Colon (tissue), 2 donors: ENCODE results near the gene CNTN3.

ENCODE experiments used
- FAIRE-seq: peaks from 2 replicates; lab custom pipeline; 2012; peaks lifted over from hg19 to GRCh38; lab: Jason Lieb, UNC
- donor health status: control.
- donor health status: control.

The CNTN3 gene

GRCh38 chr3:74614107-74614967, at the start of gene CNTN3:
CNTN3 (minus strand) TSS chr3:74614659; CDS start chr3:74521112, 93,547 bp downstream.
- FAIRE-seq = no peak

- no peak for FAIRE-seq
Measured at GRCh38 chr3:74663178-74663577, 48.7 kb upstream of the CNTN3 start.

GRCh38 chr3:74661672-74662071, 47.2 kb upstream of the CNTN3 start:
- FAIRE-seq = no peak

GRCh38 chr3:74651885-74652284, 37.4 kb upstream of the CNTN3 start:
- FAIRE-seq = no peak

GRCh38 chr3:74651292-74651691, 36.8 kb upstream of the CNTN3 start:
- no peak for FAIRE-seq

- no peak for FAIRE-seq
Measured at GRCh38 chr3:74648107-74648506, 33.6 kb upstream of the CNTN3 start.

GRCh38 chr3:74646094-74646493, 31.6 kb upstream of the CNTN3 start:
- peak; percentile 64 for FAIRE-seq

GRCh38 chr3:74643636-74644035, 29.2 kb upstream of the CNTN3 start:
- no peak for FAIRE-seq

- peak; percentile 58 for FAIRE-seq
Measured at GRCh38 chr3:74642876-74643275, 28.4 kb upstream of the CNTN3 start.

- FAIRE-seq = no peak
Measured at GRCh38 chr3:74640211-74640610, 25.8 kb upstream of the CNTN3 start.

- FAIRE-seq = no peak
Measured at GRCh38 chr3:74639681-74640080, 25.2 kb upstream of the CNTN3 start.

- no peak for FAIRE-seq
Measured at GRCh38 chr3:74636981-74637380, 22.5 kb upstream of the CNTN3 start.

GRCh38 chr3:74633021-74633420, 18.6 kb upstream of the CNTN3 start:
- FAIRE-seq = no peak

GRCh38 chr3:74631351-74632140, 17.1 kb upstream of the CNTN3 start:
- no peak for FAIRE-seq

GRCh38 chr3:74630602-74631001, 16.1 kb upstream of the CNTN3 start:
- no peak for FAIRE-seq

- FAIRE-seq = no peak
Measured at GRCh38 chr3:74626011-74626410, 11.6 kb upstream of the CNTN3 start.

GRCh38 chr3:74624301-74624700, 9.8 kb upstream of the CNTN3 start:
- FAIRE-seq = no peak

- FAIRE-seq = no peak
Measured at GRCh38 chr3:74623261-74623836, 8.9 kb upstream of the CNTN3 start.

GRCh38 chr3:74621581-74621980, 7.1 kb upstream of the CNTN3 start:
- FAIRE-seq = no peak

- no peak for FAIRE-seq
Measured at GRCh38 chr3:74617776-74618175, 3.3 kb upstream of the CNTN3 start.

- FAIRE-seq = no peak
Measured at GRCh38 chr3:74613521-74614106, 845 bp downstream of the CNTN3 start.

GRCh38 chr3:74613060-74613459, 1.4 kb downstream of the CNTN3 start:
- FAIRE-seq = no peak

- no peak for FAIRE-seq
Measured at GRCh38 chr3:74611206-74611605, 3.3 kb downstream of the CNTN3 start.
